Fibroblast of the aortic adventitia (primary cell): ENCODE data around the gene KCNJ13. TPM values are rescaled to one million over a fixed set of nuclear protein-coding genes. Genes with fewer than 3 reads are reported as not detected.

Source experiments
- DNase-seq: peaks from one replicate; pipeline ENCODE4 v3.0.0-alpha.2; 2010; ENCODE audit warnings: low read depth
- H3K4me3 ChIP-seq: 2 replicates; pipeline ENCODE4 v1.5.1; 2011; ENCODE audit warnings: low read depth, mild to moderate bottlenecking, control low read depth, low read length, moderate library complexity
- total RNA-seq: library from RNA; depleted of rRNA; stranded (reverse); fragments of >200 nt; gene quantifications from 2 replicates; pipeline ENCODE4 v1.2.3, GENCODE V29; 2012; ENCODE audit warnings: low replicate concordance
- TF ChIP-seq, protein P1 (sequence below): IDR thresholded peaks from 2 replicates; pipeline ENCODE4 v1.5.1; 2011; ENCODE audit warnings: mild to moderate bottlenecking, low read length, control low read depth, inconsistent platforms; ENCODE audit not compliant: insufficient read depth

The KCNJ13 gene
- not detected in 2 replicates for total RNA-seq

DNA sequence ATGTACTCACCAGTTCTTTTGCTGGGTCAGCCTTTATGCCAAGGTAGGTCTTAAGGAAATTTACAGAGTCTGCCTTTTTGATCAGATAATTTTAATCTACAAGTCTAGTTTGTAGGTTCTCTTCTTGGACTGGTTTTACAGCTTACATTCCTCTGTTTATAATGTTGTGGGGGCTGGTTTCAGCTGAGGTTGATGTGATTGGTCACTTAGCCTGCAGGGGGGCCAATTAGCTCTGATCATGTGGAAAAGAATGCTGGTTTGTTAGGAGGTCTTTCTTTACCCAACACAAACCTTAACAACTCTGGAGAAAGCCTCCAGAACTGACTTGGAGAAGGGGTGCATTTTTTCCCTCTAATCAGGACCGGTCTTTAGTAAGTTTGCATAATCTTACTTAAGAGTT lies at the start of gene KCNJ13:
KCNJ13 (minus strand) TSS at position 131 of the 400 bp plus-strand sequence. CDS start 5,203 bp downstream, outside the sequence.
- DNase-seq, result no peak
- H3K4me3 ChIP-seq, result no peak within 1 kb of the TSS
- TF ChIP-seq, protein P1, sequence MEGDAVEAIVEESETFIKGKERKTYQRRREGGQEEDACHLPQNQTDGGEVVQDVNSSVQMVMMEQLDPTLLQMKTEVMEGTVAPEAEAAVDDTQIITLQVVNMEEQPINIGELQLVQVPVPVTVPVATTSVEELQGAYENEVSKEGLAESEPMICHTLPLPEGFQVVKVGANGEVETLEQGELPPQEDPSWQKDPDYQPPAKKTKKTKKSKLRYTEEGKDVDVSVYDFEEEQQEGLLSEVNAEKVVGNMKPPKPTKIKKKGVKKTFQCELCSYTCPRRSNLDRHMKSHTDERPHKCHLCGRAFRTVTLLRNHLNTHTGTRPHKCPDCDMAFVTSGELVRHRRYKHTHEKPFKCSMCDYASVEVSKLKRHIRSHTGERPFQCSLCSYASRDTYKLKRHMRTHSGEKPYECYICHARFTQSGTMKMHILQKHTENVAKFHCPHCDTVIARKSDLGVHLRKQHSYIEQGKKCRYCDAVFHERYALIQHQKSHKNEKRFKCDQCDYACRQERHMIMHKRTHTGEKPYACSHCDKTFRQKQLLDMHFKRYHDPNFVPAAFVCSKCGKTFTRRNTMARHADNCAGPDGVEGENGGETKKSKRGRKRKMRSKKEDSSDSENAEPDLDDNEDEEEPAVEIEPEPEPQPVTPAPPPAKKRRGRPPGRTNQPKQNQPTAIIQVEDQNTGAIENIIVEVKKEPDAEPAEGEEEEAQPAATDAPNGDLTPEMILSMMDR, result no peak

DNA sequence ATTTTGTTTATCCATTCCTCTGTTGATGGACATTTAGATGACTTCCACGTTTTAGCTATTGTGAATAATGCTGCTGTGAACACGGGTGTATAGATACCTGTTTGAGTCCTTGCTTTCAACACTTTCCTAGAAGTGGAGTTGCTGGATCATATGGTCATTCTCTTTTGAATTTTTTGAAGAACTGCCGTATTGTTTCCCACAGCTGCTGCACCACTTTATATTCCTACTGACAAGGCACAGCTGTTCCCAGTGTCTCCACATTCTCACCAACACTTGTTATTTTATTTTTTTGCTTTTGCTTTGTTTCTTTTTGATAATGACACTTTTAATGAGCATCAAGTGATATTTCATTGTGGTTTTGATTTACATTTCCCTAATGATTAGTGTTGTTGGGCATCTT lies 41.4 kb upstream of the KCNJ13 start:
- TF ChIP-seq, protein P1, result no peak
- no peak for DNase-seq
- H3K4me3 ChIP-seq, result no peak overlapping the region

DNA sequence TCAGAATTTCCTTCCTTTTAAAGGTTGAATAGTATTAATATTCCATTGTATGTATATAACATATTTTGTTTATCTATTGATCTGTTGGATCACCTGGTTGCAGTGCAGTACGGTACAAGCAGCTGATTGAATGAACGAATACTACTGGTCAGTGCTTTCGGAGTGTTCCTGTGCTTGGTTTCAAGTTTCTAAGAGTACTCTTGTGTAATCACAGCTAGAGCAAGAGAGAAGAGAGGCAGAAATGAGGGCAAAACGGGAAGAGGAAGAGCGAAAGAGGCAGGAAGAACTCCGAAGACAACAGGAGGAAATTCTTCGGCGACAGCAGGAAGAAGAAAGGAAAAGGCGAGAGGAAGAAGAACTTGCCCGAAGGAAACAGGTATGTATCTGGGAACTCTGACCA lies 40.3 kb upstream of the KCNJ13 start:
- no peak overlapping the region for H3K4me3 ChIP-seq
- TF ChIP-seq, protein P1, result no peak
- no peak for DNase-seq

DNA sequence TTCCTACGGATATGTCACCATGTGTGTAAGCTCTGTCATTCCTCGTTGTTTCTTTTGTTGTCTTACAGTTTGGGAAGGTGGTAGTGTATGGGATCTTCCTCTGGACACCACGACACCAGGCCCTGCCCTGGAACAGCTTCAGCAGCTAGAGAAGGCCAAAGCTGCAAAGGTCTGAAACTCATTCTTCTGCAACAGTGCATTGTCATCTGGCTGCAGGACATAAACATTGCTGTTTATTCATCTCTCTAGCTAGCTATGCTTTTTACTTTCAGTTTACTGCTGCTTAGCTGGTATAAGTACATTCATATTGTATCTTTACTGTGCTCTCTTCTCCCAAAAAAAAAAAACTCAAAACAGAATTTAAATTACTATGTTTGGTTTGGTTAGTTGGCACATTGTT lies 39.2 kb upstream of the KCNJ13 start:
- TF ChIP-seq, protein P1, result no peak
- H3K4me3 ChIP-seq, result no peak overlapping the region
- no peak for DNase-seq

DNA sequence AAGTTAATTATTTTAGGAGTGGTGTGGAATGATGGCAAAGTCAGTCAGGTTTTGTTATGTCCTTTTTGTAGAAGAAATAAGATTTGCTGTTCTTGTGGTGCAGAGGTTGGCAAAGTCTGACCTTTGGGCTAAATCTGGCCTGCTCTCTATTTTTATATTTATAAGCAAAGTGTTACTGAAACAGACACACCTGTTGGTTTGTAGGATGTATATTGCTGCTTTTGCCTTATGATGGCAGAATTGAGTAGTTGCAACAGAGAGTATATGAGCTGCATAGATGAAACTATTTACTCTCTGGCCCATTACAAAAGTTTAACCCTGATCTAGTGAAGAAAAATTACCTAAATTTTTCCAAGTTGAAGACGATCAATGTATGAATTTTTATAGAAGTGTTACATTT lies 34.1 kb upstream of the KCNJ13 start:
- DNase-seq, result no peak
- TF ChIP-seq, protein P1, result no peak

DNA sequence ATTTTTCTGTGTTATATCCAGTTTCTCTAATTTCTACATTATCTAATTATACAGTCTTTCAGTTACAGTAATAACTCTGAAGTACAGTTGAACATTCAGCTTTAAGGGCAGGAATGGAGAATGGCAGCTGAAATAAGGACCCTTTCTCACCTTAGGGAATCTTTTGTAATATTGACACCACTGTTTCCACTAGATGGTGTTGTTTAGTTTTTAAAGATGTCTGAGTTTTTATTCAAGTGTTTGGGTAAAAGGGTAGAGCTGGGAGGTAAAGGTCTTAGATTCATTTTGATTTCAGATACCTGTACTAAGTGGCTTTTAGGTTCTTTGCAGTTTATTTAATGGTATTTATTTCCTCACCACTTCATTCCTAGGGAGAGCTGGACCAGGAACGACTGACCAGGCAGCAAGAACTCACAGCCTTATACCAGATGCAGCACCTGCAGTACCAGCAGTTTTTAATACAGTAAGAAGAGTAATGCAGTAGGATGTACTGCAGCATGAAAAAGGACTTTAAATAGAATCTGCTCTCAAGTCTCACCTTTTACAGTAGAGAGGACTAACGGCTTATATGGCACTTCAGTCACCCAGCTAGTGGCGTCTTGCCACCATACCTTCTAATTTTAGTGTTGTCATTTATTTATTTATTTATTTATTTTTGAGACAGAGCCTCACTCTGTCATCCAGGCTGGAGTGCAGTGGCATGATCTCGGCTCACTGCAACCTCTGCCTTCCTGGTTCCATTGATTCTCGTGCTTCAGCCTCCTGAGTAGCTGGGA lies 33.2 kb upstream of the KCNJ13 start:
- TF ChIP-seq, protein P1, result no peak
- no peak overlapping the region for H3K4me3 ChIP-seq
- no peak for DNase-seq

More for the DNA sequence above, 34.1 kb upstream of the KCNJ13 start:
- H3K4me3 ChIP-seq, result no peak overlapping the region

DNA sequence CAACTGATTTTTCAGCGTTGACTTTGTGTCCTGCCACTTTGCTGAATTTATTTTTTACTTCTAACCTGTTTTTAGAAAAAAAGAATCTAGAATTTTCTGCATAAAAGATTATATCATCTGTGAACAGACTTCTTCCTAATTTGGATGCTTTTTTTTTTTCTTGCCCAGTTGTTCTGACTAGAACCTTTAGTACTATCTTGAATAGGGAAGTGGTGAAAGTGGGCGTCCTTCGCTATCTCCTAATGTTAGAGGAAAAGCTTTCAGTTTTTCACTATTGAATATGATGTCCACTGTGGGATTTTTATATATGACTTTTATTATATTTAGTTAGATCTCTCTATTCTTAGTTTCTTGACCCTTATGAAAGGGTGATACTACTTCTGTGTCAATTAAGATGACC lies 25.7 kb upstream of the KCNJ13 start:
- TF ChIP-seq, protein P1, result no peak

More for the DNA sequence above, 25.7 kb upstream of the KCNJ13 start:
- no peak for DNase-seq
- no peak overlapping the region for H3K4me3 ChIP-seq
